SK-N-SH (cell line): Measurements from ENCODE around the gene ANKRD11.

Experiments
- EP300 ChIP-seq, 2 experiments: IDR thresholded peaks; 2 replicates each; pipeline versions ENCODE4 v1.4.0 to v1.6.1; 2012; ENCODE audit warnings: borderline replicate concordance in 1 of 2, low read depth in 1 of 2, low read length in 1 of 2
- EZH2phosphoT487 ChIP-seq: fragments of 200-600 bp; sonication (generic); IDR thresholded peaks from 2 replicates; pipeline ENCODE4 v1.6.1; 2017; ENCODE audit warnings: low read depth, mixed run types, mild to moderate bottlenecking, antibody characterized with exemption, moderate library complexity, borderline replicate concordance
- FOXM1 ChIP-seq: IDR thresholded peaks from 2 replicates; pipeline ENCODE4 v1.4.0; 2012; ENCODE audit warnings: low read depth, mild to moderate bottlenecking
- GABPA ChIP-seq: IDR thresholded peaks from 2 replicates; pipeline ENCODE4 v1.4.0; 2012; ENCODE audit warnings: low read depth, mild to moderate bottlenecking
- MXI1 ChIP-seq: IDR thresholded peaks from 2 replicates; pipeline ENCODE4 v1.6.1; 2012; ENCODE audit warnings: mild to moderate bottlenecking, low read depth, low read length, improper control_type of control experiment
- RCOR1 ChIP-seq: fragments of 150-350 bp; IDR thresholded peaks from 2 replicates; pipeline ENCODE4 v1.6.1; 2017; ENCODE audit warnings: antibody characterized with exemption, low read length
- TF ChIP-seq, protein P1 (sequence below): fragments of 150-350 bp; IDR thresholded peaks from 2 replicates; pipeline ENCODE4 v1.6.1; 2017; ENCODE audit warnings: antibody characterized with exemption, low read length, low read depth, borderline replicate concordance
- TF ChIP-seq, protein P2 (sequence below): fragments of 200-600 bp; sonication (generic); IDR thresholded peaks from 2 replicates; pipeline ENCODE4 v1.6.1; 2017; ENCODE audit warnings: antibody characterized with exemption, mild to moderate bottlenecking, moderate library complexity

DNA sequence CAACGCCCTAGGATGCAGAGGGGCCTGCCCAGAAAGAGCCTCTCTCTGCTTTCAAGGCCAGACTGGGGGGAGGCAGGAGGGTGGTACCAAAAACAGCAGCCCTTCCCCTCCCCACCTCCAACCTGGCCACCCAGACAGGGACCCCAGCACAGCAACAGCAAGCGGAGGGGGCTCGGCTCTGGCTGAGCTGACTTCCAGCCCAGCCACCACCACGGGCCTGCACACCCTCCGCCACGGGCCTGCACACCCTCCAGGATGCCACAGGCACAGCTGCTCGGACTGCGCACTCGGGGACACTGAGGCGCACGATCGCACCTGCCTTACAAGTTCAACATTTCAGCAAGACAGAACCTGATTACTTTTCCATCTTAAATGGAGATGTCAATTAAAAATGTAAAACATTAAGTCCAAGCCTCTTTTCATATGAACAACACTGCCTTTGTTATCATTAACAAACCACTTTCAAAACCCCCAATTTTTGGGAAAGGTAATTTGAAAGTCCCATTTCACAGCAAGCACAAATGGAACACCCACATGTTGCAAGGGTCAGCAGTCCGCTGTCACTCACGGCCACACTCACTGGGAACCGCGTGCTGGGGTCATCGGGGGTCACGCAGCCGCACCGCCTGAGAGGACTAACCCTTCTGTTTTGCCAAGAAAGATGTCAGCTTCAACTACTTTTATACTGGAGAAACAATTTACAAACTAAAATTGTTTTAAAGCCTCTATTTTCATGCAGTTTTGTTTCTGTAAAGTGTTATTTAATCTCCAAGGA lies 76.4 kb downstream of the ANKRD11 start:
- no peak for TF ChIP-seq RCOR1
- TF ChIP-seq, protein P1, sequence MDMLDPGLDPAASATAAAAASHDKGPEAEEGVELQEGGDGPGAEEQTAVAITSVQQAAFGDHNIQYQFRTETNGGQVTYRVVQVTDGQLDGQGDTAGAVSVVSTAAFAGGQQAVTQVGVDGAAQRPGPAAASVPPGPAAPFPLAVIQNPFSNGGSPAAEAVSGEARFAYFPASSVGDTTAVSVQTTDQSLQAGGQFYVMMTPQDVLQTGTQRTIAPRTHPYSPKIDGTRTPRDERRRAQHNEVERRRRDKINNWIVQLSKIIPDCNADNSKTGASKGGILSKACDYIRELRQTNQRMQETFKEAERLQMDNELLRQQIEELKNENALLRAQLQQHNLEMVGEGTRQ: no peak
- no peak for TF ChIP-seq EP300 (IDR thresholded peaks at IDR 0.05; ENCODE audit: borderline replicate concordance in 1 of 2, low read depth in 1 of 2, low read length in 1 of 2)
- TF ChIP-seq FOXM1: no peak
- no peak for TF ChIP-seq GABPA
- TF ChIP-seq, protein P2, sequence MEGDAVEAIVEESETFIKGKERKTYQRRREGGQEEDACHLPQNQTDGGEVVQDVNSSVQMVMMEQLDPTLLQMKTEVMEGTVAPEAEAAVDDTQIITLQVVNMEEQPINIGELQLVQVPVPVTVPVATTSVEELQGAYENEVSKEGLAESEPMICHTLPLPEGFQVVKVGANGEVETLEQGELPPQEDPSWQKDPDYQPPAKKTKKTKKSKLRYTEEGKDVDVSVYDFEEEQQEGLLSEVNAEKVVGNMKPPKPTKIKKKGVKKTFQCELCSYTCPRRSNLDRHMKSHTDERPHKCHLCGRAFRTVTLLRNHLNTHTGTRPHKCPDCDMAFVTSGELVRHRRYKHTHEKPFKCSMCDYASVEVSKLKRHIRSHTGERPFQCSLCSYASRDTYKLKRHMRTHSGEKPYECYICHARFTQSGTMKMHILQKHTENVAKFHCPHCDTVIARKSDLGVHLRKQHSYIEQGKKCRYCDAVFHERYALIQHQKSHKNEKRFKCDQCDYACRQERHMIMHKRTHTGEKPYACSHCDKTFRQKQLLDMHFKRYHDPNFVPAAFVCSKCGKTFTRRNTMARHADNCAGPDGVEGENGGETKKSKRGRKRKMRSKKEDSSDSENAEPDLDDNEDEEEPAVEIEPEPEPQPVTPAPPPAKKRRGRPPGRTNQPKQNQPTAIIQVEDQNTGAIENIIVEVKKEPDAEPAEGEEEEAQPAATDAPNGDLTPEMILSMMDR: no peak
- TF ChIP-seq MXI1: no peak
- TF ChIP-seq EZH2phosphoT487: no peak
